ENCODE measurements around the gene FBXL15. TPM values are rescaled to one million over a fixed set of nuclear protein-coding genes. Genes with fewer than 3 reads are reported as not detected.

FBXL15 gene
- total and polyA plus RNA-seq, 10 donors = 16.7 to 28.7 (median 23.0) TPM

DNA sequence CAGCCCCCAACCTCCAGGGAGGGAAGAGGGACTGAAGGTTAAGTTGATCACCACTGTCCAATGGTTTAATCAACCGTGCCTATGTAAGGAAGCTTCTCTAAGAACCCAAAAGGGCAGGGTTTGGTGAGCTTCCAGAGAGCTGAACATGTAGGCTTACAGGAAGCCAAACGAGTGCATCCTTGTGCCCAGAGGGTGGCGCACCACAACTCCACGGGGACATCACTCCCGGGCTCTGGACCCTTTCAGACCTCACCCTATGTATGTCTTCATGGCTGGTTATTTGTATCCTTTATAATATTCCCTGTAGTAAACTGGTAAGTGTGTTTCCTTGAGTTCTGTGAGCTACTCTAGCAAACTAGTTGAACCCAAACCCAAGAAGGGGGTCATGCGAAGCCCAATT lies 36.6 kb upstream of the FBXL15 start:
- peaks cover 3 to 48% (median 39%) of the 10 kb centered on the region in 6 donors for H3K36me3 ChIP-seq
- peaks cover 2 to 15% (median 7%) of the 10 kb centered on the region in 6 donors for H3K4me1 ChIP-seq
- TF ChIP-seq POLR2A (IDR thresholded peaks at IDR 0.05) = no peak
- TF ChIP-seq, protein P1, sequence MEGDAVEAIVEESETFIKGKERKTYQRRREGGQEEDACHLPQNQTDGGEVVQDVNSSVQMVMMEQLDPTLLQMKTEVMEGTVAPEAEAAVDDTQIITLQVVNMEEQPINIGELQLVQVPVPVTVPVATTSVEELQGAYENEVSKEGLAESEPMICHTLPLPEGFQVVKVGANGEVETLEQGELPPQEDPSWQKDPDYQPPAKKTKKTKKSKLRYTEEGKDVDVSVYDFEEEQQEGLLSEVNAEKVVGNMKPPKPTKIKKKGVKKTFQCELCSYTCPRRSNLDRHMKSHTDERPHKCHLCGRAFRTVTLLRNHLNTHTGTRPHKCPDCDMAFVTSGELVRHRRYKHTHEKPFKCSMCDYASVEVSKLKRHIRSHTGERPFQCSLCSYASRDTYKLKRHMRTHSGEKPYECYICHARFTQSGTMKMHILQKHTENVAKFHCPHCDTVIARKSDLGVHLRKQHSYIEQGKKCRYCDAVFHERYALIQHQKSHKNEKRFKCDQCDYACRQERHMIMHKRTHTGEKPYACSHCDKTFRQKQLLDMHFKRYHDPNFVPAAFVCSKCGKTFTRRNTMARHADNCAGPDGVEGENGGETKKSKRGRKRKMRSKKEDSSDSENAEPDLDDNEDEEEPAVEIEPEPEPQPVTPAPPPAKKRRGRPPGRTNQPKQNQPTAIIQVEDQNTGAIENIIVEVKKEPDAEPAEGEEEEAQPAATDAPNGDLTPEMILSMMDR (IDR thresholded peaks at IDR 0.05 in 8 of 11, conservative IDR thresholded peaks at IDR 0.05 in 3 of 11) = peak in 2 of 11 experiments; percentile 9 to 22
- intact Hi-C loops (cut with DNase I; ENCODE audit: low total_unique reads) = no loop called here
- H3K27ac ChIP-seq = no peak overlapping the region
- H3K27me3 ChIP-seq (replicated peaks in 1 of 7) = no peaks in the 10 kb centered on the region
- 52 to 65% (median 63%) methylated on average over 6 of the region's 6 CpGs for WGBS, 5 donors
- H3K9me3 ChIP-seq = no peaks in the 10 kb centered on the region
- DNase-seq = peak; percentile 10
- no peak overlapping the region for H3K4me3 ChIP-seq

DNA sequence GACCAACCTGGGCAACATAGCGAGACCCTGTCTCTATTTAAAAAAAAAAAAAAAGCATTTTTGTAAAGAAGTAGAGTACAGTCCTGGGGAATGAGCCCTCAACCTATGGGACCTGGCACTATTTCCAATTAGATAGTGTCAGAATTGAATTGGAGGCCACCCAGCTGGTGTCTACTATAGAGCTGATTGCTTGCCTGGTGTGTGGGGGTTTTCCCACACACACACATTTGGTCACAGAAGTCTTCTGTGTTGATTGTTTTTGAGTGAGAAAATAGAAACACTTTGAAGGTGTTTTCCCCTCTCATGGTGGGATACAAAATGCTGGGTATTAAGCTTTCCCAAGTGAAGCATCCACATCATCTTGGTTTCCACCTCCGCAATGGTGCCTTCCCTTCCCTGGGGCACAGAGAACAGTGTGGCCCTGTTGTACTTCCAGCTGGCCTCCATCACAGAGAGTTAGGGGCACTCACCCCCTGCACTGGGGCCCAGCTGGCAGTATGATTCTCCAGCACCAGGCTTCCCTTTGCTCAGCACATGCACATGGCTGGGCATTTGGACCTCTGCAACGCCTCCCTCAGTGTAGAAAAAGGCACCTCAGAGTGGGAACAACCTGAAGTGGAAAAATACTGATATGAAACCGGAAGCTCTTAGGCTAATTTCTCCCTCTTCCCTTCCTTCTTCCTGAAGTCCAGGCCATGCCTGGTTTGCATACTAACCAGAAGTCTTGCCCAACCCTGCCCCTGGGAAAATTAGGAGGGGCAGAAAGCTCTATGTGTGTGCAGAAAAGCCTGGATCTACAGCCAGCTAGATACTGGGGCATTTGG lies 35.8 kb upstream of the FBXL15 start:
- Histone ChIP-seq H3K36me3 (peaks cover 3 to 40% (median 32%) of the 10 kb centered on the region in 6 donors), H3K4me3 (no peak overlapping the region), H3K4me1 (peaks cover 2 to 15% (median 7%) of the 10 kb centered on the region in 6 donors), H3K27me3 (replicated peaks in 1 of 7) (no peaks in the 10 kb centered on the region), H3K9me3 (no peaks in the 10 kb centered on the region), H3K27ac (peak overlapping the region in 2 of 8 donors; percentile 16 to 48)
- DNase-seq = peak; percentile 28
- intact Hi-C loops (cut with DNase I; ENCODE audit: low total_unique reads) = no loop called here
- 62 to 76% (median 68%) methylated on average over 4 of the region's 4 CpGs for whole genome bisulfite sequencing, 5 donors
- TF ChIP-seq, protein P1 (IDR thresholded peaks at IDR 0.05 in 8 of 11, conservative IDR thresholded peaks at IDR 0.05 in 3 of 11) = no peak
- TF ChIP-seq POLR2A (IDR thresholded peaks at IDR 0.05) (no peak), POLR2AphosphoS5 (IDR thresholded peaks at IDR 0.05) (no peak)

DNA sequence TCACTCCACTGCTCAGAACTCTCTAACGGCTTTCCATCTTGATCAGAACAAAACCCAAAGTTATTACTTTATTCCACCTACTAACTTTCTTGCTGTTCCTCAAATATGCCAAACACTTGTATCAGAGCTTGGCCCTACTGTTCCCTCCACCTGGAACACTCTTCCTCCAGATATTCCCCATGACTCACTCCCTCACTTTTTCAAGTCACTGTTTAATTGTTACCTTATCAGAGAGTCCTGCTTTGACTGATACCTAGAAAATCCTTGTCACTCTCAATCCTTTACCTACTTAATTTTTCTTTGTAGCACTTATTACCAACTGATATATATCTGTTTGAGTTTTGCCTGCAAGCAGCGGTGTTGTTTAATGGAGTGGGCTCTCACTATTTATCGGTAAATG lies 30.7 kb upstream of the FBXL15 start:
- H3K27ac ChIP-seq = no peak overlapping the region
- TF ChIP-seq, protein P1 (IDR thresholded peaks at IDR 0.05 in 8 of 11, conservative IDR thresholded peaks at IDR 0.05 in 3 of 11) = no peak
- no peak for TF ChIP-seq POLR2A (IDR thresholded peaks at IDR 0.05)
- no peak for TF ChIP-seq POLR2AphosphoS5 (IDR thresholded peaks at IDR 0.05)
- H3K4me3 ChIP-seq = no peak overlapping the region
- H3K4me1 ChIP-seq = peaks cover 7 to 32% (median 14%) of the 10 kb centered on the region in 6 donors
- no peak for DNase-seq
- intact Hi-C loops (cut with DNase I; ENCODE audit: low total_unique reads) = loop anchor here (10.0 kb wide), 2 partner anchors 85 to 195 kb away; no protein-coding TSS in a partner anchor
- no peaks in the 10 kb centered on the region for H3K27me3 ChIP-seq (replicated peaks in 1 of 7)
- 89 to 99% (median 94%) methylated on average over 3 of the region's 3 CpGs for WGBS, 5 donors
- no peaks in the 10 kb centered on the region for H3K36me3 ChIP-seq
- H3K9me3 ChIP-seq = no peaks in the 10 kb centered on the region

DNA sequence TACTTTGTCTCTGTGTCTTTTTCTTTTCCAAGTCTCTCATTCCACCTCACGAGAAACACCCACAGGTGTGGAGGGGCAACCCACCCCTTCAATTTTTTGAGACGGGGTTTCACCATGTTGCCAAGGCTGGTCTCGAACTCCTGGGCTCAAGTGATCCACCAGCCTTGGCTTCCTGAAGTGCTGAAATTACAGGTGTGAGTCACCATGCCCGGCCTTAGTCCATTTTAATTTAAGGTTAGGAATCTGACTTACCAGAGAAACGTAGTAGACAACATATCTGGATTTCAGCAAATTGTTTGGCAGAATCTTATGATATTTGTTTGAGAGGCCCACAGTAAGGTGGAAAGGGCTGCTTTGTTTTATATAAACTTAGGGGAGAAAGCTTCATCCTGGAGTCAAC lies 28.3 kb upstream of the FBXL15 start:
- Histone ChIP-seq H3K9me3 (no peaks in the 10 kb centered on the region), H3K4me3 (no peak overlapping the region), H3K27me3 (replicated peaks in 1 of 7) (no peaks in the 10 kb centered on the region), H3K4me1 (peaks cover 17 to 45% (median 26%) of the 10 kb centered on the region in 6 donors), H3K27ac (no peak overlapping the region), H3K36me3 (peaks cover 0 to 11% (median 9%) of the 10 kb centered on the region in 6 donors)
- intact Hi-C loops (cut with DNase I; ENCODE audit: low total_unique reads) = loop anchor here (10.0 kb wide), 2 partner anchors 82 to 192 kb away; no protein-coding TSS in a partner anchor
- peak; percentile 10 for DNase-seq
- 88 to 97% (median 94%) methylated on average over 5 of the region's 5 CpGs for WGBS, 5 donors
- no peak for TF ChIP-seq POLR2AphosphoS5 (IDR thresholded peaks at IDR 0.05)
- no peak for TF ChIP-seq POLR2A (IDR thresholded peaks at IDR 0.05)
- TF ChIP-seq, protein P1 (IDR thresholded peaks at IDR 0.05 in 8 of 11, conservative IDR thresholded peaks at IDR 0.05 in 3 of 11) = no peak
